ENCODE measurements around the gene UBAP1. TPM values are rescaled to one million over a fixed set of nuclear protein-coding genes. Genes with fewer than 3 reads are reported as not detected.

The UBAP1 gene
- total and polyA plus RNA-seq, 9 of the 15 experiments (the other 6 are each of a cell fraction or from before 2014, with no cell fraction given), result 1.3 to 33.4 (median 16.5) TPM

- Histone ChIP-seq H3K9me1 (ENCODE audit: control insufficient read depth, insufficient read depth, low read length) (no peaks in the 10 kb centered on the region), H2AFZ (ENCODE audit: low read depth, low read length) (no peak overlapping the region), H3K4me2 (ENCODE audit: insufficient read depth, low read length) (no peak overlapping the region), H3K36me3 (ENCODE audit: control insufficient read depth, insufficient read depth, low read length) (peaks cover 85% of the 10 kb centered on the region; the same call in 2 of the 3 replicates), H3K79me2 (ENCODE audit: control insufficient read depth, insufficient read depth, low read length) (no peaks in the 10 kb centered on the region), H3K27ac (ENCODE audit: extremely low read depth, low read depth, low read length) (no peak overlapping the region), H3K9me3 (replicated peaks; ENCODE audit: control insufficient read depth, insufficient read depth, low read depth, low read length) (no peaks in the 10 kb centered on the region), H3K4me1 (replicated peaks in 1 of 2; ENCODE audit: control insufficient read depth in 2 of 2, insufficient read depth in 2 of 2, low read length in 2 of 2) (peaks cover 0 to 4% of the 10 kb centered on the region in 2 experiments; a peak in 2 of 5 replicates), H3K9ac (ENCODE audit: insufficient read depth in 1 of 2, low read depth in 2 of 2, low read length in 2 of 2) (no peak overlapping the region), H3K27me3 (ENCODE audit: control insufficient read depth in 2 of 2, insufficient read depth in 2 of 2, low read length in 2 of 2) (no peaks in the 10 kb centered on the region), H4K20me1 (replicated peaks; ENCODE audit: control insufficient read depth, insufficient read depth, low read length) (no peaks in the 10 kb centered on the region; the same call in 1 of the 2 replicates), H3K4me3 (no peak overlapping the region)
- ChIA-PET CTCF (ENCODE audit: low intra/inter-chr PET ratio) (interaction anchor here (0.6 kb wide), 3 partner anchors 136 to 257 kb away, joined by 3 to 4 read pairs (median 3); no protein-coding TSS in a partner anchor), POLR2A (interaction anchor here (0.6 to 1.3 kb wide), 2 partner anchors 35 to 74 kb away, joined by 3 read pairs; partner anchors contain the start of gene UBAP1)
- FAIRE-seq (peak; percentile 91), DNase-seq (ENCODE audit: extremely low read depth in 1 of 4, low spot score in 3 of 4) (peak; percentile 70 to 82 (median 76)), ATAC-seq (peak; percentile 93)
- WGBS (ENCODE audit: insufficient coverage, low coverage, missing lambda C conversion rate), result 42% methylated on average over 10 of the region's 10 CpGs
- no TSS peak for BruUV-seq (replicated peaks)
- intact Hi-C loops (cut with micrococcal nuclease) (loop anchor here (2.0 to 10.0 kb wide), 3 partner anchors 128 to 242 kb away; partner anchors contain the start of gene DCAF12), in situ Hi-C loops (cut with MboI) (no loop called here)
- TF ChIP-seq ATF3 (IDR thresholded peaks at IDR 0.05) (no peak), ATF3 (CRISPR knock-in tag; conservative IDR thresholded peaks at IDR 0.05) (0 out of 2 replicates have a peak, but pooled peaks have one; percentile 33), JUND (IDR thresholded peaks at IDR 0.05; ENCODE audit: borderline replicate concordance, low read depth, low read length) (0 out of 2 replicates have a peak, but pooled peaks have one; percentile 6), JUND (tag; IDR thresholded peaks at IDR 0.05; ENCODE audit: borderline replicate concordance, low read depth, low read length) (no peak), RUNX1 (IDR thresholded peaks at IDR 0.05; ENCODE audit: low read depth) (no peak), RAD21 (CRISPR knock-in tag; conservative IDR thresholded peaks at IDR 0.05 in 1 of 2, IDR thresholded peaks at IDR 0.05 in 1 of 2) (peak; percentile 40 to 73), TAL1 (IDR thresholded peaks at IDR 0.05) (no peak), EWSR1 (IDR thresholded peaks at IDR 0.05; ENCODE audit: borderline replicate concordance, low read depth, partially characterized antibody) (no peak), FIP1L1 (IDR thresholded peaks at IDR 0.05; ENCODE audit: low read depth, low read length, poor library complexity, severe bottlenecking) (no peak), CTCF (IDR thresholded peaks at IDR 0.05 in 2 of 3, conservative IDR thresholded peaks at IDR 0.05 in 1 of 3; ENCODE audit: insufficient read depth in 2 of 3, low read depth in 1 of 3, low read length in 3 of 3) (peak; percentile 72 to 88 (median 74)), ZNF316 (IDR thresholded peaks at IDR 0.05) (no peak), KLF16 (IDR thresholded peaks at IDR 0.05) (0 out of 2 replicates have a peak, but pooled peaks have one; percentile 27)
- TF ChIP-seq, protein P1, sequence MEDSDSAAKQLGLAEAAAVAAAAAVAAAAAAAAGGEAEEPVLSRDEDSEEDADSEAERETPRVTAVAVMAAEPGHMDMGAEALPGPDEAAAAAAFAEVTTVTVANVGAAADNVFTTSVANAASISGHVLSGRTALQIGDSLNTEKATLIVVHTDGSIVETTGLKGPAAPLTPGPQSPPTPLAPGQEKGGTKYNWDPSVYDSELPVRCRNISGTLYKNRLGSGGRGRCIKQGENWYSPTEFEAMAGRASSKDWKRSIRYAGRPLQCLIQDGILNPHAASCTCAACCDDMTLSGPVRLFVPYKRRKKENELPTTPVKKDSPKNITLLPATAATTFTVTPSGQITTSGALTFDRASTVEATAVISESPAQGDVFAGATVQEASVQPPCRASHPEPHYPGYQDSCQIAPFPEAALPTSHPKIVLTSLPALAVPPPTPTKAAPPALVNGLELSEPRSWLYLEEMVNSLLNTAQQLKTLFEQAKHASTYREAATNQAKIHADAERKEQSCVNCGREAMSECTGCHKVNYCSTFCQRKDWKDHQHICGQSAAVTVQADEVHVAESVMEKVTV (CRISPR knock-in tag; IDR thresholded peaks at IDR 0.05), result peak; percentile 30; the same call in 1 of the 2 replicates
Observed at GRCh38 chr9:34252670-34253459, 74.0 kb downstream of the UBAP1 start.
